GM19328 (cell line): ENCODE measurements around the gene AVPI1.
A peak's percentile ranks its signal among the peaks of the same experiment; 100 is the strongest.
"Not testable (repeated sequence)": the region's sequence is repeated elsewhere in the genome, so short reads cannot be mapped to it uniquely, and the experiment has no call there.

Experiments
- ATAC-seq: cut with Tn5 transposase; IDR thresholded peaks from one replicate; pipeline ENCODE4 v1.9.1; 2021; ENCODE audit warnings: mild to moderate bottlenecking, moderate library complexity; ENCODE audit not compliant: unreplicated experiment

The AVPI1 gene

DNA sequence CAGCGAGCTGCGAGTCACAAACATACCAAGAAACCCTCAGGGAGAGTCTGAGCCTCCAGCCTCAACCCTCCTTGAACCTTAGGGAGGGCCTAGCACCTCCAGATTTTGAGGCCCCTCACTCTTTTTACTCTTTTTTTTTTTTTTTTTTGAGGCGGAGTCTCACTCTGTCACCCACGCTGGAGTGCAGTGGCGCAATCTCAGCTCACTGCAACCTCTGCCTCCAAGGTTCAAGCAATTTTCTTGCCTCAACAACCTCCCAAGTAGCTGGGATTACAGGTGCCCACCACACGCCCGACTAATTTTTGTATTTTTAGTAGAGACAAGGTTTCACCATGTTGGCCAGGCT, 2.7 kb downstream of the AVPI1 start:
- ATAC-seq = not testable (repeated sequence)

DNA sequence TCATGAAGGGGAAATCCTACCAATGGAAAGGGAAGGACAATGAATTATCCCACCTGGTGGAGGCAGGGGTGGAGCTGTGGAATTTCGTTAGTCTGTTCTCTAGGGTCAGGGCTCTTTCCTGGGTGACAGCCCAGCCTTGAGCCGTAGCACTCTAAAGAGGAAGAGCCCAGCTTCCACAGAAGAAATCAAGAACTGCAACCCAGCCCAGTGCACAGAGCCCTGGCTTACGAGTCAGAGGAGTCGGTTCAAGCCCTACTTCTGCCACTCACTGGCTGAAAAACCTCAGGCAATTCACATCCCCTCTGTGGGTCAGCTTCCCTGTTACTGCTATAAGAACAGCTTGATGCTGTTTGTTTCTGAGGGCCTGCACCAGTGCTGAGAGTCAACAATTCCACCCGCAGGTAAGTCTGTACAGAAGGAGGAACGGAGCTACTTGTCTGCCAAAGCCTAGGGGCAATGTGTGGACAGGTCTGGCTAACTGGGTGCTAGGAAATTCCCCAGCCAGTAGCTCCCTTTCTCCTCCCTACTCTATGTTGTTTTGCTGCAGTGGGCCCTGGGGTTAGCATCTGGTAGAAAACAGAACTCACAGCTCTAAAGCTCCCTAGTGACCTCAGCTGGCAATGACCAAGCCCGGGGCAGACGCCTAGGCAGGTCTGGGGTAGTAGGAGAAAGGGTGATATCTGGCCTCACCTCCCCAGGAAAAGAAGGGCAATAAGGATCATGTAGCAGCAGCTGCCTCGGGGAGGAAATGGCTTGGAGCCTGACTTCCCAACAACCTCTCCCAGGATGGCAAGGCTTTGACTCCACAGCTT, 3.3 kb downstream of the AVPI1 start:
- no peak for ATAC-seq

DNA sequence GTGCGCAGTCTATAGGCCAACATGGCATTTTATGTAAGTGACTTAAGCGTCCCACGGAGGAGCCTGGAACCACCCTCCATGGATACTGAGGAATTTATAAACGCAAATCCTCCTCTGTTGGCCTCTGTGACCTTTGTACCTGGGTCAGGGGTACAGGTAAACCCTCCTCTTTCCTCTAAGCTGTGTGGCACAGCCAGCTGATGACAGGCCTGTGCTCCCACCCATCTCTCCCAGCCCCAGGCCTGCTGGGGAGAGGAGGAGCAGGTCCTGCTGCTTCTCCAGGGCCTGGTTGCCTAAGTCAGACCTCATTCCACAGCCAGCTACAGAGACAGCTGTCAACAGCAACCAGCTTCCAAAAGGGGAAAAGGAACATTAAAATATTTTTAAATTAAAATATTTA, 5.0 kb downstream of the AVPI1 start:
- ATAC-seq = no peak

DNA sequence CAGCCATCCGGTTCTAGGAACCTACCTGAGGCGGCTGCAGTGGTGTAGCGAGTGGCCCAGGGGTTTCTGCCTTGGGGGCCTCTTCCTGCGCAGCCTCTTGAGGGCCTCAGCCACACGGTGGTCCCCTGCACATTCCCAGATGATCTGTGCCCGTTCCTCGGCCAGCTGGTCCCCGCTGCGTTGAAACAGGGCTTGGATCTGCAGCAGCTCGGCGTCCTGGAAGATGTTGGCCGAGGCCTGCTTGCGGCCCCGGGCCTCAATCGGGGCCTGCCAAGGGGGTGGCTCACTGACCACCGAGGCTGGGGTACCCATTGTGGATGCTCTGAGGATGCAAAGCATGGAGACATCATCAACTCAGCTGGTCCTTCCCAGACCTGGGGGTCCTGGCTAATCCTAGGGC, 7.4 kb downstream of the AVPI1 start:
- ATAC-seq = no peak

DNA sequence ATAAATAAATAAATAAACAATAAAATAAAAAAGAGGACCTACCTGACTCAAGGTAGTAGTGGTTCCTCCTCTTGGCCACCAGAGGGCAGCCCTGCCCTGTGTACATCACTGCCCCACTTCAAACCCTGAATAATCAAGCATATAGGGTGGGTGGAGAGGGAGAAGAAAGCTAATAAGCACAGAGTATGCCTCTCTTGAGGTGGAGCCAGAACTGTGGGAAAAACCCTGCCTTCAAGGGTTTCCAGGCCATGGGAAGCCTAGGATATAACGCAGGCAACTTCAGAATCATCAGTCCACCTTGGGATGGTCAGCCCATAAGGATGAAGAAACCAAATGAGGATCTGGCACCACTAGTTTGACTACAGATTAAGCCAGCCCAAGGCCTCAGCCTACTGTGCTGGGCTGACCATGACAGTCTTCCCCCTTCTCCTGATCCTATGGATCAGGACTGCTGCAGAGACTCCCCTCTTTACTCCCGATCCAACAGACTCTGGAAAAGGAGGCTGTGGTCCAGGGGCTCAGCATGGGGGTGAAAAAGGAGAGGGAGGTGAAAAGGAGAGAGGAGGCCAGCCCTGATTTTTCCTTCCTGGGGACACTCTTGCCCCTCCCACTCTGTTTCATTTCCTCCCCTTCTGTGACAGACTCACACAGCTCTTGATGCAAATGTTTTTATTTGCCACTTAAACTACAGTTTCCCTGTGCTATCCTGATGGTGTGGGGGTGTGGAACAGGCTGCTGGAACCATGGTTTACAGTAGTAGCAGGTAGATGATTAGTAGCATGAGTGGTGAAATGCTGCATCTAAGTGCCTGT, 10.1 kb downstream of the AVPI1 start:
- no peak for ATAC-seq

DNA sequence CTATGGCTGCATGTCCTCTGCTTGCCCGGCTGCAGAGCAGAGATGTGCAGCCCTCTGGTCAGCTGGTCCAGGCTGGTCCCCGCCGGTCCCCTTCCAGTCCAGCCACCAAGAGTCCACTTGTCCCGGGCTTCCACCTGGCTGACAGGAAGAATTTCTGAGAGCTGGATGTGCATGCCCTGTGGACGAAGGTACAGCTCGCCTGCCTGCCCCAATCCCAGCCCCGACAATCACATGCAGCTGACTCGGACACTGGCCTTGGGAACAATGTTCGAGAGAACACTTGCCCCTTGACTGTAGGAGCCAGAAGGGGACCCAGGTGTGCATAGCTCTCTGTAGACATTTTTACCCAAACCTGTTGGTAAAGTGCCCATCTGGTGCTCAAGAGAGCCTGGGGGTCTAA, 11.8 kb downstream of the AVPI1 start:
- ATAC-seq = no peak

DNA sequence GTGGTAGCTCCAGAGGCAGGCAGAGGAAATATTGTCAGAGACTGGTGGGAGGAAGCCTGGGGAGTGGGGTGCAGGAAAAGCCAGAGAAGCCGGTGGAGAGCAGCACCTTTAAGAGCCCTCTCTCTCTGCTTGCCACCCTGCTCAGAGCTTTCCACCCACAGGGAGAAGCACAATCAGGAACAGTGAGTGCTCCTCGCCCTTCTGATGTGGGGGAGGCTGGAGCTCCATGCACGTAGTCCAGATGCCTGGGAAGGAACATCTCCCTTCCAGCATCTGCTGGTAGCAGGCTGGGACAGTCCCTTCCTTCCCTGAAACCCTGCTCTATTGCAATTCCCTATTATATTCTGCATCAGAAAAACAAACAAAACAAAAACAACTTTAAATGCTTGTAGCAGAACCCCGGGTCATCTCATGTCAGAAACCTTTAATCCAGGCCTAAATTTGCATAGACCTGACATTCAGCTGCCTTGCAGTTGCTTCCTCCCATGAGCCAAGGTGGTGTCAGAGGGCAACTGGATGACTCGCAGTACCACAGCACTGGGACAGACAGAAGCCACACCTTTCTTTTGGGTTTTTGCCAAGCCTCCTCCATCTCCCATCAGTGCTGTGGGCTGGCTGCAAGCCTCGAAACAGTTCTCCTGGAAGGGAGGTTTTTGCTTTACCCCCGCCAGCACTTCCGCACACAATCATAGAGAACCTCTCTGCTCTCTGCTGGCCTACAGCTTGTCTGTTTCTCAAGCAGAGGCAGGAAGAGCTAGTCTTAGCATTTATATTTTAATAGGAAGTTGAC, 13.1 kb downstream of the AVPI1 start:
- ATAC-seq = no peak

DNA sequence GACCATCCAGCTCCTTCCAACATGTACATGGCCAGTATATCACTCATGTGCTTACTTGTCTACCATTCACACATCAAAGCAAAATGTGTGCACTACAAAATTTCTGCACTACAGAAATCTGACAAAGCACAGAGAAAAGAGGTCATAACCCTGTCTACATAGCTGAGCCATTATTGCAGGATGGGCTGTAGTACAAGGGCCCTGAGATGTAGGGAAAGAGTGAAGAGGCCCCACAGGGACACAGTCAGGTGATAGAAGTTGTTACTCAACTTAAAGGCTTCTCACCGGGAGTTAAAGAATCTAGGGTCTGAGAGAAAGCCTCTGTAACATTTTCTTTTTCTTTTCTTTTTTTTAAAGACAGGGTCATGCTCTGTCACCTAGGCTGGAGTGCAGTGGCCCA, 17.5 kb downstream of the AVPI1 start:
- ATAC-seq = no peak

DNA sequence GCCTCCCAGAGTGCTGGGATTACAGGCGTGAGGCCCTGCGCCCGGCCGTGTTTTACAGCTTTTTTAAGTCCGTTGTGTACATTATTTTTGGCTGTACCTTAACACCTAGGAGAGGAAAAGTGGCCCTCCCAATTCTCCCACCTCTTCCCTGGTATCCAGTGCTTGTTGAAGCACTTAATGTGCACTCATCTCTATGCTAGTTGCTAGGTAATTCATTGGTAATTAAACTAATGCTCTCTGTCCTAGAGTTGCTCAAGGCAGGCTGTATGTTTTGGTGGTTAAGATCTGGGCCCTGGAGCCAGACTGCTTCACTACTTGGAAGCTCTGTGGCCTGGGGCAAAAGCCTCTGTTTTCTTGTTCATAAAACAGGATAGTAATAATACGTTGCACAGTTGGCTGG, 19.6 kb downstream of the AVPI1 start:
- ATAC-seq = no peak

DNA sequence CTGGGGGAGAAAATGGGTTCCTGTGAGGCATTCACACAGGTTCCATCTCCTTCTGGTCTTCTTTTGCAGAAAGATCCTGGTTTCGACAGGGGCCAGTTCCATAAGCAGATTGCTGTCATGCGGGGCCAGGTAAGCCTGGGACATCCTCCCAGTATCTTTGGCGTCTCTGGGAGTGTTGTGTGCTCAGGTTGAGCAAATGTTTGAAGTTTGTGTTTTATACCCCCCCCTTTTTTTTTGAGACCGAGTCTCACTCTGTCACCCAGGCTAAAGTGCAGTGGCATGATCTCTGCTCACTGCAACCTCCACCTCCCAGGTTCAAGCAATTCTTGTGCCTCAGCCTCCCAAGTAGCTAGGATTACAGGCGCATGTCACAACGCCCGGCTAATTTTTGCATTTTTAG, 20.0 kb downstream of the AVPI1 start:
- ATAC-seq = no peak

DNA sequence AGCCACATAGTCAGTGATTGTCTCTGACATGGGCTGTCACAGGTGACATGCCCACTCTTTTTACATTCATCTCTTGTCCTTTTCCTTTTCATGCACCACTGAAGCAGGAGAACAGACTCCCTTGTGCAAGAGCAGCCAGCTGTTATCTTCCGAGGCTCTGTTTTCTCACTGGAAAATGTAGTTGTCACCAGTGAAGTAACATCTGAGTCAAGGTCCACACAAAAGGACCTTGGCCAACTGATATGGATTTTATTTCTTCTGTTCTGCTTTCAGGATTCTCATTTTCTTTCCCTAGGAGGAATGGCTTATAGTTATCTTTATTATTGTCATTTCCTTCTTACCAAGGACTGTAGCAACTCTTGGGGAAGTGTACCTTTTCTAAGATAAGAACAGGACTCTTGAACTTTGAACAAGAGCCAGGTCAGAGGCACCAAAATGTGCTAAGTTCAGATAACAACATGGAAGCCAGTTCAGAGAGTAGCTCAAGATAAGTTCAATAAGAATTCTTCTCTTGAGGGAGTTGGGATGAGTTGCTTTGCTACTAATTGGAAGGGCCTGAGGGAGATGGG, 22.7 kb downstream of the AVPI1 start:
- ATAC-seq = no peak

DNA sequence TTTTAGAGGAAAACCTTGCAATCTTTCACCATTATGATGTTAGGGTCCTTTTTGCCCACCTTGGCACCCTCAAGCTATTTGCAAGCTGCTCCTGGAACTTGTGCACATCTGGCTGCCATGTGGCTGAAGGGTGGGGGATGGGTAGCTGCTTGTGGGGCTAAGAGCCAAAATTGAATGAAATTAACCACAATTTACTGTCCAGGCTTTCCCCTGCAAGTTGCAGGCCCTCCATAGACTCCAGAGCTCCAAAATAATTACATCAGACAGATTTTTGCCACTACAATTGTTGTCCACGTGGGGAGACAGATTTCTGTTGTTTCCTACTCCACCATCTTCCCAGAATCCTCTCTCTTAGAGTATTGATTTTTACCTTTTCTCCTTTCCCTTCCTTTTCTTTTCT, 27.5 kb downstream of the AVPI1 start:
- no peak for ATAC-seq

DNA sequence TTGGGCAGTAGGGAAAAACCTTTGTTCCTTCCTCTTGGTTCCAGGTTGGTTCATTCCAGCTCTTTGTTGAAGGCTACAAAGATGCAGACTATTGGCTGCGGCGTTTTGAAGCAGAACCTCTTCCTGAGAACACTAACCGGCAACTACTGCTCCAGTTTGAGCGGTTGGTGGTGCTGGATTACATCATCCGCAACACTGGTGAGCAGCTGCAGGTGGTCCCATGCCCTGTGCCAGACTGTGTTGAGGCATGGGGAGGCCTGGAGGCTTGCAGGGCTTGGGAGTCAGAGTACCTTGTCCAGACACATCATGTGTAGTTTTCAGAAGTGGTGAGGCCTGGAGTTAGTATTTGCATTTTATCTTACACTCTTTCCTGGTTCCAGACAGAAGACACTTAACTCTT, 30.3 kb downstream of the AVPI1 start:
- no peak for ATAC-seq

DNA sequence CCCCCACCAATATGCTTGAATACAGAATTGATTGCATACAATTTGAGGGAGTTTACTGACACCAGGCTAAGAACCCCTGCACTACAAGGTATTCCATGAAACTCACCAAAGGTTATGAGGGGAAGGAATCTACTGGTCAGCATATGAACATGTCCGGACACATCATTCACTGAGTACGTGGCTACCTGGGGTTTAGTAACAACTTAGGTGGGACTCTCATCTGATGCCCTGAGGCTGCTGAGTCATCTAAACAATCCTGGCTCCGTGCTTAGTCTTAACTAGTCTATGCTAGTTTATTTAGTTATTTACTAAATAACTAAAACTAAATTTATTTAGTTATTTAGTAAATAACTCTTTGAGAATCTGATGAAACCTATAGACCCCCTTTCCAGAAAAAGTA, 35.3 kb downstream of the AVPI1 start:
- no peak for ATAC-seq

DNA sequence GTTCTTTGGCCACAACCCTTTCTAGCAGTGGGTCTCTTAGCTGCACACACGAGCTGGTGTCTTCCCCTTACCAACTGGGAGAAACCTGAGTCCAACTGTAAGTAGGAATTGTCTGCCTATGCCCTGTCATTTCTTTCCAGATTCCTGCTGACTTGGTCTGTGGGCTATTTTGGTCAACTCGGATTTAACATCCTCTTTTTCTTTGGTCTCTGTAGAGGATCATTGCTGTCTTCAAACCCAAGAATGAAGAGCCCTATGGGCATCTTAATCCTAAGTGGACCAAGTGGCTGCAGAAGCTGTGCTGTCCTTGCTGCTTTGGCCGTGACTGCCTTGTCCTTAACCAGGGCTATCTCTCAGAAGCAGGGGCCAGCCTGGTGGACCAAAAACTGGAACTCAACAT, 36.3 kb downstream of the AVPI1 start:
- no peak for ATAC-seq

DNA sequence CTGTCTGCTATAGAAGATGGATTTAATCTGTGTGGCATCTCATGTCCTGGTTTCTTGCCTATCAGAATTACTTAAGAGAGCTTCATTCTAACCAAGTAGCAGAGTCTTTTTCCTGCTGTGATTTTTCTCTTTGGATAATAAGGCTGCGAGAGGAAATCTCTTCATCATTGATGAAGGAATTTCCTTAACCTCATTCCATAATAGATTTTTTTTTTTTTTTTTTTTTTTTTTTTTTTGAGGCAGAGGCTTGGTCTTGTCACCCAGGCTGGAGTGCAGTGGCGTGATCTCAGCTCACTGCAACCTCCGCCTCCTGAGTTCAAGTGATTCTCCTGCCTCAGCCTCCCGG, 37.7 kb downstream of the AVPI1 start:
- not testable (repeated sequence) for ATAC-seq

DNA sequence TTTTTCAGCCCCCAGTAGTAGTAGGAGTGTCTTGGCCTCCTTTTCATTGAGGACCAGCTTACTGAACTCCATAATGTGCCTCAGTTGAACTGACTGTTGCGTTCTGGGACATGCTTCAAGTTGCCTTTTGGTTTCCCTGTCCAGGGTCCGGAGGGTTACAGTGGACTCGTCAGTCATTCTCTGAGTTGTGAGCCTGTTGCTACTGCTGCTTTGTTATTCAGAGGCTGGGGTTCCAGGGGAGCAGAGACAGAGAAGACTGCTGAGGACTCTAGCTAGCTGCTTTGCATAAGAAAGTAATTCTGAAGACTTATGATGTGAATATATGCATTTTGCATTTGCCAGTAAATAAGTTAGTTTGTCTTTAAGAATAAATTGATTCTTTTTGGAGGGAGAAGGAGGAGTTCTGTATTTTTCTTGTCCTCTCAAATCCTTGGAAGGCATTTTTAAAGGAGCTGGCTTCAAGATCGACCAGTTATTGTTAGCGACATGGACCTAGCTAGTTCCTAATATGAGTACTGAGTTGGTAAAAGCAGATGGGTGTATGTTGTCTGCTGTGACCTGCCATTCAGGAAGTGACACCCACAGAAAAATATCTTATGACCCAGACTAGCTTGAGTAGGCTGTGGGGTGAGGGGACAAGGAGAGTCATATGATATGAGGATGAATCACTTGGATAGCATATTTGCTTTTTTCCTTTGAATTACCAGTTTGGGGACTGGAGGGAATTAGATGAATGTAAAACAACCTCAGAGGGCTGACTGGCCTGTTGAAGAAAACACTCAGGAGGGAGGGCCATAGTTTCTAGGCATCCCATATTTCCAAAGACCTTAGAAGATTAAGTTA, 38.3 kb downstream of the AVPI1 start:
- peak; percentile 94 for ATAC-seq

DNA sequence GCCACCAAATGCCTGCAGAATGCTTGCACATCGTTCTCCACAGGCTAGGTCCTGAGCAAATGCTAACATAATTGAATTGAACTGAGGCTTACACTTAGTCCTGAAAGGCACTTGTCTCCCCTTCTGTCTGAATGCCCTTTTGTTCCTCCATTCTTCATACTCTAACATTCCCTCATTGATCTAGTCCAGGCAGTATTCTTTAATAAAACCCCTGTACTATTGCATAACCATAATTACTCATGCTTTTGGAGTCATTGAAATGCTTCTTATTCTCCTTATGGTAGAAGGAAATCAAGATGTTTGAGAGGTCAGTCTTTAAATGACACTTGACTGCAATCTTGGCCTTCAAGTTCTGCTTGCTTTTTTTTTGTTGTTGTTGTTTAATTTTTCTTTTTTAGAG, 39.5 kb downstream of the AVPI1 start:
- ATAC-seq = no peak

DNA sequence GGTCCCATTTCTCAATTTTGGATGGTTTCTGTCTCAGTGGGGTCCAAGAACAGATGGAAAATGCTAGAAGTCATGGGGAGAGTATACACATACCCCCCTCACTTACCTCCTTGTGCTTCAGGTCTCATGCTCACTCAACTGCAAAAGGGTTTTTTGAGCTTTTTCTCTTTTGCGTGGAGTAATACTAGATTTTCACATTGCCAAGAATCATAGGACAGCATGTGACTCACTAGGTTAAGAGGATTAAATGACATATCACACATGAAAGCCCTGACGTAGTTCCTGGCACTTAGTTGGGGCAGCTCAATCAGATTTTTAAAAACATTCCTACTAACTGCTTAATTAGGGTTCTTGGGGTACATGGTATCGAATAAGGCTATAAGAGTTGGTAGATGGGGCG, 42.1 kb downstream of the AVPI1 start:
- ATAC-seq = no peak

DNA sequence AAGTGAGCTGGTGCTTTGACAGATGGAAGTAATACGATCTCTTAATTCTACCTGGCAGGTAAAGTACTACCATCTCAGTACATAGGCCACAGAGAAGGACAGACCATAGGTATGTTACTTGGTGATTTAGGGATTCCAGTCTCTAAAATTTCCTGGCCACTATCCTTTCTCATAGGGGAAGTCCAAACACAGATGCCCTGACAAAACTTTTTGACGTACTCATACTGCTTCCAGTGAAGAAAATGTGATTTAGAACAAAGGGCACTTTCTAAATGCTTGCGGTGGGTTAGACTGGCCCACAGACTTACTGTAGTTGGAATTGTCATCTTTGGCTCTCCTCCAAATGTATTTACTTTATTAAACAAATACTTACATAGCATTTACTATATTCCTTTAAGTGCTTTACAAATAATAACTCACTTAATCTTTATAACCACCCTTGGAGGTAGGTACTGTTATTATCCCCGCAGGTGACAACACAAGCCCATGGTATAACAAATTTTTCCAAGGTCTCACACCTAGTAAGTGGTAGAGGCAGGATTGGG, 43.5 kb downstream of the AVPI1 start:
- ATAC-seq = no peak
